Measurements from ENCODE around the gene TNFRSF21. TPM values are rescaled to one million over a fixed set of nuclear protein-coding genes. Genes with fewer than 3 reads are reported as not detected.

Gene TNFRSF21
- polyA plus RNA-seq, 3 donors, result 30.3 to 37.0 (median 30.8) TPM

- DNase-seq, result no peak
Observed at GRCh38 chr6:47254051-47254450, 55.7 kb downstream of the TNFRSF21 start.

GRCh38 chr6:47253136-47253535 lies 56.6 kb downstream of the TNFRSF21 start:
- DNase-seq, result no peak

- no peak for DNase-seq
Observed at GRCh38 chr6:47252633-47253032, 57.1 kb downstream of the TNFRSF21 start.

- no peak for DNase-seq
Observed at GRCh38 chr6:47251396-47251795, 58.3 kb downstream of the TNFRSF21 start.

- DNase-seq, result no peak
Observed at GRCh38 chr6:47250302-47250701, 59.4 kb downstream of the TNFRSF21 start.

GRCh38 chr6:47248446-47248845 lies 61.3 kb downstream of the TNFRSF21 start:
- DNase-seq, result no peak

GRCh38 chr6:47247227-47247797 lies 62.4 kb downstream of the TNFRSF21 start:
- peak; percentile 20 for DNase-seq

- no peak for DNase-seq
Observed at GRCh38 chr6:47246551-47246950, 63.2 kb downstream of the TNFRSF21 start.

- no peak for DNase-seq
Observed at GRCh38 chr6:47245745-47246371, 63.8 kb downstream of the TNFRSF21 start.

GRCh38 chr6:47242483-47243386 lies 67.0 kb downstream of the TNFRSF21 start:
- peak; percentile 70 for DNase-seq

- DNase-seq, result no peak
Observed at GRCh38 chr6:47241742-47242482, 67.8 kb downstream of the TNFRSF21 start.

- DNase-seq, result no peak
Observed at GRCh38 chr6:47240277-47240890, 69.3 kb downstream of the TNFRSF21 start.

- no peak for DNase-seq
Observed at GRCh38 chr6:47239546-47239945, 70.2 kb downstream of the TNFRSF21 start.

- no peak for DNase-seq
Observed at GRCh38 chr6:47238456-47238995, 71.2 kb downstream of the TNFRSF21 start.

GRCh38 chr6:47237196-47237595 lies 72.5 kb downstream of the TNFRSF21 start:
- DNase-seq, result no peak

- DNase-seq, result no peak
Observed at GRCh38 chr6:47235964-47236760, 73.5 kb downstream of the TNFRSF21 start.

- no peak for DNase-seq
Observed at GRCh38 chr6:47235421-47235820, 74.3 kb downstream of the TNFRSF21 start.

GRCh38 chr6:47234266-47234933 lies 75.3 kb downstream of the TNFRSF21 start:
- DNase-seq, result no peak

- no peak for DNase-seq
Observed at GRCh38 chr6:47231151-47231550, 78.6 kb downstream of the TNFRSF21 start.

- DNase-seq, result no peak
Observed at GRCh38 chr6:47230579-47230978, 79.1 kb downstream of the TNFRSF21 start.

All from renal pelvis (tissue), 4 donors.